ENCODE measurements around the gene MAL. TPM values are rescaled to one million over a fixed set of nuclear protein-coding genes. Genes with fewer than 3 reads are reported as not detected.
"Not testable (repeated sequence)": the region's sequence is repeated elsewhere in the genome, so short reads cannot be mapped to it uniquely, and the experiment has no call there.

The MAL gene
- polyA plus RNA-seq, 1 donor from 2014 or later: 10.2 TPM

GRCh38 chr2:95031076-95031725 lies 5.7 kb downstream of the MAL start:
- no peak overlapping the region for H3K4me3 Mint-ChIP-seq
- H3K27ac Mint-ChIP-seq: no peak overlapping the region
- H3K27me3 Mint-ChIP-seq: peaks cover 17% of the 10 kb centered on the region

GRCh38 chr2:95031726-95032116 lies 6.2 kb downstream of the MAL start:
- H3K27ac Mint-ChIP-seq: no peak overlapping the region
- H3K4me1 Mint-ChIP-seq: peaks cover 0 to 3% (median 0%) of the 10 kb centered on the region in 3 donors
- peaks cover 14% of the 10 kb centered on the region for H3K27me3 Mint-ChIP-seq
- H3K4me3 Mint-ChIP-seq: no peak overlapping the region
- H3K36me3 Mint-ChIP-seq: no peaks in the 10 kb centered on the region
- H3K9me3 Mint-ChIP-seq: peaks cover 0 to 3% (median 0%) of the 10 kb centered on the region in 3 donors

More at GRCh38 chr2:95031076-95031725, 5.7 kb downstream of the MAL start:
- Mint-ChIP-seq H3K9me3 (no peaks in the 10 kb centered on the region), H3K4me1 (peaks cover 0 to 3% (median under 1%) of the 10 kb centered on the region in 3 donors), H3K36me3 (no peaks in the 10 kb centered on the region)

GRCh38 chr2:95032341-95032740 lies 6.8 kb downstream of the MAL start:
- H3K4me3 Mint-ChIP-seq: no peak overlapping the region
- peaks cover 0 to 4% (median 0%) of the 10 kb centered on the region in 3 donors for H3K9me3 Mint-ChIP-seq
- no peak overlapping the region for H3K27ac Mint-ChIP-seq
- H3K36me3 Mint-ChIP-seq: no peaks in the 10 kb centered on the region
- H3K27me3 Mint-ChIP-seq: peaks cover 8% of the 10 kb centered on the region
- H3K4me1 Mint-ChIP-seq: peaks cover 0 to under 1% (median 0%) of the 10 kb centered on the region in 3 donors

GRCh38 chr2:95032868-95033603 lies 7.5 kb downstream of the MAL start:
- Mint-ChIP-seq H3K4me3 (no peak overlapping the region), H3K4me1 (no peaks in the 10 kb centered on the region), H3K27ac (no peak overlapping the region), H3K36me3 (no peaks in the 10 kb centered on the region), H3K27me3 (peaks cover 4% of the 10 kb centered on the region), H3K9me3 (peaks cover 0 to 4% (median 2%) of the 10 kb centered on the region in 3 donors)

GRCh38 chr2:95034221-95034620 lies 8.7 kb downstream of the MAL start:
- Mint-ChIP-seq H3K4me1 (no peaks in the 10 kb centered on the region), H3K36me3 (no peaks in the 10 kb centered on the region), H3K27me3 (peaks cover 4% of the 10 kb centered on the region), H3K9me3 (peaks cover 2 to 4% (median 3%) of the 10 kb centered on the region in 3 donors), H3K4me3 (no peak overlapping the region), H3K27ac (no peak overlapping the region)

- Mint-ChIP-seq H3K4me1 (no peaks in the 10 kb centered on the region), H3K36me3 (no peaks in the 10 kb centered on the region), H3K27me3 (peaks cover under 1% of the 10 kb centered on the region), H3K9me3 (peaks cover 2 to 4% (median 3%) of the 10 kb centered on the region in 3 donors), H3K4me3 (no peak overlapping the region), H3K27ac (no peak overlapping the region)
Observed at GRCh38 chr2:95034818-95035217, 9.3 kb downstream of the MAL start.

- no peaks in the 10 kb centered on the region for H3K36me3 Mint-ChIP-seq
- H3K4me3 Mint-ChIP-seq: no peak overlapping the region
- peaks cover 1% of the 10 kb centered on the region for H3K27me3 Mint-ChIP-seq
- H3K9me3 Mint-ChIP-seq: peaks cover 2 to 4% (median 3%) of the 10 kb centered on the region in 3 donors
- H3K27ac Mint-ChIP-seq: no peak overlapping the region
- peaks cover 0 to 4% (median 0%) of the 10 kb centered on the region in 3 donors for H3K4me1 Mint-ChIP-seq
Observed at GRCh38 chr2:95036596-95037383, 11.3 kb downstream of the MAL start.

- H3K4me1 Mint-ChIP-seq: peaks cover 0 to 4% (median 0%) of the 10 kb centered on the region in 3 donors
- no peak overlapping the region for H3K27ac Mint-ChIP-seq
- H3K36me3 Mint-ChIP-seq: no peaks in the 10 kb centered on the region
- peaks cover 2 to 4% (median 3%) of the 10 kb centered on the region in 3 donors for H3K9me3 Mint-ChIP-seq
- peaks cover 3% of the 10 kb centered on the region for H3K27me3 Mint-ChIP-seq
- H3K4me3 Mint-ChIP-seq: no peak overlapping the region
Observed at GRCh38 chr2:95037384-95037839, 11.9 kb downstream of the MAL start.

GRCh38 chr2:95037841-95038585 lies 12.5 kb downstream of the MAL start:
- H3K9me3 Mint-ChIP-seq, H3K27me3 Mint-ChIP-seq, H3K4me1 Mint-ChIP-seq, H3K27ac Mint-ChIP-seq, H3K36me3 Mint-ChIP-seq, H3K4me3 Mint-ChIP-seq: not testable (repeated sequence)

GRCh38 chr2:95038635-95039298 lies 13.3 kb downstream of the MAL start:
- Mint-ChIP-seq H3K27ac (no peak overlapping the region), H3K9me3 (peaks cover 2 to 4% (median 3%) of the 10 kb centered on the region in 3 donors), H3K27me3 (peaks cover 4% of the 10 kb centered on the region), H3K36me3 (no peaks in the 10 kb centered on the region), H3K4me1 (peaks cover 0 to 4% (median 0%) of the 10 kb centered on the region in 3 donors), H3K4me3 (no peak overlapping the region)

GRCh38 chr2:95039363-95039762 lies 13.9 kb downstream of the MAL start:
- Mint-ChIP-seq H3K27ac (no peak overlapping the region), H3K27me3 (peaks cover 4% of the 10 kb centered on the region), H3K9me3 (peaks cover 2 to 4% (median 3%) of the 10 kb centered on the region in 3 donors), H3K36me3 (no peaks in the 10 kb centered on the region), H3K4me1 (peaks cover 0 to 4% (median 0%) of the 10 kb centered on the region in 3 donors), H3K4me3 (peak overlapping the region in 1 of 4 donors; percentile 19)

- Mint-ChIP-seq H3K4me1 (peaks cover 0 to 4% (median 0%) of the 10 kb centered on the region in 3 donors), H3K4me3 (no peak overlapping the region), H3K9me3 (peaks cover 2 to 4% (median 3%) of the 10 kb centered on the region in 3 donors), H3K27ac (no peak overlapping the region), H3K36me3 (no peaks in the 10 kb centered on the region), H3K27me3 (peaks cover 4% of the 10 kb centered on the region)
Observed at GRCh38 chr2:95039978-95040377, 14.5 kb downstream of the MAL start.

GRCh38 chr2:95040426-95040825 lies 14.9 kb downstream of the MAL start:
- Mint-ChIP-seq H3K27me3 (peaks cover 4% of the 10 kb centered on the region), H3K4me1 (peaks cover 0 to 4% (median 0%) of the 10 kb centered on the region in 3 donors), H3K4me3 (no peak overlapping the region), H3K9me3 (peaks cover 2 to 4% (median 3%) of the 10 kb centered on the region in 3 donors), H3K36me3 (no peaks in the 10 kb centered on the region), H3K27ac (no peak overlapping the region)
